ENCODE results near the gene ABCG4. TPM values are rescaled to one million over a fixed set of nuclear protein-coding genes. Genes with fewer than 3 reads are reported as not detected.

Gene ABCG4
- total and polyA plus RNA-seq, 2 of the 8 experiments (the other 6 are each of a cell fraction or from before 2014, with no cell fraction given): 1.8 to 2.3 TPM

GRCh38 chr11:119120639-119121007 is 28.2 kb upstream of the ABCG4 start (continued):
- TF ChIP-seq CHD7 (IDR thresholded peaks at IDR 0.05; ENCODE audit: insufficient replicate concordance, low read length) (no peak), TBP (IDR thresholded peaks at IDR 0.05; ENCODE audit: low read depth, low read length) (no peak)

All from H1 (cell line).